Activated CD8-positive, alpha-beta memory T cell treated with anti-CD3 and anti-CD28 coated beads, Interleukin-2, amount 10 ng/mL, durations not matched to agents 7 days and 5 days (primary cell): ENCODE measurements around the gene E2F4. TPM values are rescaled to one million over a fixed set of nuclear protein-coding genes. Genes with fewer than 3 reads are reported as not detected.

Source experiments
- ATAC-seq: fragments of 150-1000 bp; cut with Tn5 transposase; one replicate; pipeline ENCODE4 v1.10.0; 2021; ENCODE audit warnings: moderate library complexity
- CTCF ChIA-PET: fragments of 350-600 bp; sonication (Branson Sonifier 250); formaldehyde crosslinking; loops from one replicate; lab custom pipeline; 2021; ENCODE audit warnings: antibody characterized with exemption; lab: Charles Lee
- DNase-seq: peaks from one replicate; pipeline ENCODE4 v3.0.0-alpha.2; 2020
- H3K27ac Mint-ChIP-seq: one replicate; pipeline ENCODE4 v1.8.0; 2021; ENCODE audit warnings: mild to moderate bottlenecking, mixed read lengths
- H3K27me3 Mint-ChIP-seq: one replicate; pipeline ENCODE4 v1.8.0; 2021; ENCODE audit warnings: mixed read lengths
- H3K36me3 Mint-ChIP-seq: one replicate; pipeline ENCODE4 v1.8.0; 2021; ENCODE audit warnings: mild to moderate bottlenecking, mixed read lengths
- H3K4me1 Mint-ChIP-seq: one replicate; pipeline ENCODE4 v1.8.0; 2021; ENCODE audit warnings: mixed read lengths
- H3K4me3 Mint-ChIP-seq: one replicate; pipeline ENCODE4 v1.8.0; 2021; ENCODE audit warnings: mild to moderate bottlenecking, moderate library complexity, mixed read lengths
- H3K9me3 Mint-ChIP-seq: one replicate; pipeline ENCODE4 v1.8.0; 2022; ENCODE audit warnings: low read depth, mixed read lengths
- total RNA-seq, 2 experiments: library from RNA; stranded (reverse); gene quantifications; one replicate each; pipeline ENCODE4 v1.2.3, GENCODE V29; 2021

Gene E2F4
- total RNA-seq, 2 experiments from 2014 or later = 147 to 148 TPM

- CTCF ChIA-PET = interaction anchor here (1.1 kb wide), 1 partner anchor 603 kb away, joined by 3 read pairs; no protein-coding TSS in a partner anchor
- Mint-ChIP-seq H3K27ac (no peak overlapping the region), H3K4me3 (no peak overlapping the region), H3K4me1 (no peaks in the 10 kb centered on the region), H3K36me3 (no peaks in the 10 kb centered on the region), H3K27me3 (no peaks in the 10 kb centered on the region), H3K9me3 (no peaks in the 10 kb centered on the region)
- DNase-seq (no peak), ATAC-seq (no peak)
These were observed 20.8 kb downstream of the E2F4 start for GRCh38 chr16:67212766-67213165.

- no peak for DNase-seq
- H3K4me3 Mint-ChIP-seq = no peak overlapping the region
- no peaks in the 10 kb centered on the region for H3K27me3 Mint-ChIP-seq
- CTCF ChIA-PET = interaction anchor here (1.1 kb wide), 1 partner anchor 603 kb away, joined by 3 read pairs; no protein-coding TSS in a partner anchor
- no peak for ATAC-seq
- H3K4me1 Mint-ChIP-seq = no peaks in the 10 kb centered on the region
- no peaks in the 10 kb centered on the region for H3K36me3 Mint-ChIP-seq
- H3K9me3 Mint-ChIP-seq = no peaks in the 10 kb centered on the region
- H3K27ac Mint-ChIP-seq = no peak overlapping the region
These were observed 21.5 kb downstream of the E2F4 start for GRCh38 chr16:67213197-67214019.

- DNase-seq (no peak), ATAC-seq (no peak)
- CTCF ChIA-PET = no interaction called here
- no peaks in the 10 kb centered on the region for H3K9me3 Mint-ChIP-seq
- H3K4me3 Mint-ChIP-seq = no peak overlapping the region
- H3K4me1 Mint-ChIP-seq = no peaks in the 10 kb centered on the region
- no peaks in the 10 kb centered on the region for H3K27me3 Mint-ChIP-seq
- no peaks in the 10 kb centered on the region for H3K36me3 Mint-ChIP-seq
- no peak overlapping the region for H3K27ac Mint-ChIP-seq
These were observed 23.8 kb downstream of the E2F4 start for GRCh38 chr16:67215706-67216105.

- H3K36me3 Mint-ChIP-seq = no peaks in the 10 kb centered on the region
- H3K27ac Mint-ChIP-seq = no peak overlapping the region
- no peak for ATAC-seq
- CTCF ChIA-PET = interaction anchor here (1.5 kb wide), 1 partner anchor 10 kb away, joined by 3 read pairs; the partner anchor contains the start of gene TMEM208
- no peaks in the 10 kb centered on the region for H3K27me3 Mint-ChIP-seq
- no peak for DNase-seq
- H3K4me3 Mint-ChIP-seq = no peak overlapping the region
- no peaks in the 10 kb centered on the region for H3K9me3 Mint-ChIP-seq
- H3K4me1 Mint-ChIP-seq = no peaks in the 10 kb centered on the region
These were observed 24.9 kb downstream of the E2F4 start for GRCh38 chr16:67216612-67217490.

GRCh38 chr16:67223992-67224391, 32.0 kb downstream of the E2F4 start:
- Mint-ChIP-seq H3K9me3 (no peaks in the 10 kb centered on the region), H3K4me3 (no peak overlapping the region), H3K27ac (peak overlapping the region; percentile 13), H3K27me3 (no peaks in the 10 kb centered on the region), H3K36me3 (peaks cover 3% of the 10 kb centered on the region), H3K4me1 (peaks cover 50% of the 10 kb centered on the region)
- CTCF ChIA-PET = interaction anchor here (1.0 to 1.5 kb wide), 4 partner anchors 12 to 69 kb away, joined by 3 to 4 read pairs (median 4); no protein-coding TSS in a partner anchor
- no peak for ATAC-seq
- no peak for DNase-seq

- ATAC-seq (no peak), DNase-seq (no peak)
- H3K27me3 Mint-ChIP-seq = no peaks in the 10 kb centered on the region
- H3K27ac Mint-ChIP-seq = peak overlapping the region; percentile 96
- CTCF ChIA-PET = interaction anchor here (0.8 to 3.2 kb wide), 19 partner anchors 8 to 279 kb away, joined by 3 to 41 read pairs (median 3); partner anchors contain the start of genes ATP6V0D1, E2F4, FBXL8 and FHOD1
- no peaks in the 10 kb centered on the region for H3K9me3 Mint-ChIP-seq
- H3K4me3 Mint-ChIP-seq = peak overlapping the region; percentile 98
- peaks cover 50% of the 10 kb centered on the region for H3K4me1 Mint-ChIP-seq
- peaks cover 18% of the 10 kb centered on the region for H3K36me3 Mint-ChIP-seq
These were observed 34.4 kb downstream of the E2F4 start for GRCh38 chr16:67226295-67226803.

GRCh38 chr16:67226804-67227566, 35.0 kb downstream of the E2F4 start, which contains the start of gene TMEM208:
Gene TMEM208, plus strand, starts transcription at chr16:67227130. Its CDS starts 89 bp downstream, at chr16:67227219.
- CTCF ChIA-PET = interaction anchor here (0.8 to 3.2 kb wide), 21 partner anchors 9 to 280 kb away, joined by 3 to 41 read pairs (median 3); partner anchors contain the start of genes ATP6V0D1, E2F4, ELMO3 and FBXL8
- H3K9me3 Mint-ChIP-seq = no peaks in the 10 kb centered on the region
- peaks cover 50% of the 10 kb centered on the region for H3K4me1 Mint-ChIP-seq
- H3K36me3 Mint-ChIP-seq = peaks cover 24% of the 10 kb centered on the region
- peak within 1 kb of the TSS; percentile 96 for H3K27ac Mint-ChIP-seq
- ATAC-seq (peak; percentile 98), DNase-seq (peak; percentile 100)
- H3K4me3 Mint-ChIP-seq = peak within 1 kb of the TSS; percentile 98
- H3K27me3 Mint-ChIP-seq = no peaks in the 10 kb centered on the region

- H3K4me3 Mint-ChIP-seq = peak overlapping the region; percentile 98
- ATAC-seq (no peak), DNase-seq (no peak)
- no peaks in the 10 kb centered on the region for H3K9me3 Mint-ChIP-seq
- no peaks in the 10 kb centered on the region for H3K27me3 Mint-ChIP-seq
- H3K4me1 Mint-ChIP-seq = peaks cover 50% of the 10 kb centered on the region
- H3K36me3 Mint-ChIP-seq = peaks cover 27% of the 10 kb centered on the region
- H3K27ac Mint-ChIP-seq = peak overlapping the region; percentile 96
- CTCF ChIA-PET = interaction anchor here (0.8 to 3.2 kb wide), 13 partner anchors 9 to 278 kb away, joined by 3 to 41 read pairs (median 5); partner anchors contain the start of genes E2F4, ELMO3, FBXL8 and FHOD1
These were observed 35.6 kb downstream of the E2F4 start for GRCh38 chr16:67227567-67227921.

GRCh38 chr16:67228034-67228785, 36.3 kb downstream of the E2F4 start:
- Mint-ChIP-seq H3K27ac (peak overlapping the region; percentile 96), H3K4me1 (peaks cover 50% of the 10 kb centered on the region), H3K4me3 (peak overlapping the region; percentile 98), H3K27me3 (no peaks in the 10 kb centered on the region), H3K9me3 (no peaks in the 10 kb centered on the region), H3K36me3 (peaks cover 29% of the 10 kb centered on the region)
- no peak for DNase-seq
- no peak for ATAC-seq
- CTCF ChIA-PET = interaction anchor here (1.6 to 3.2 kb wide), 6 partner anchors 8 to 43 kb away, joined by 4 to 41 read pairs (median 8); partner anchors contain the start of genes E2F4, ELMO3 and FHOD1

- H3K27ac Mint-ChIP-seq = no peak overlapping the region
- no peaks in the 10 kb centered on the region for H3K9me3 Mint-ChIP-seq
- ATAC-seq = no peak
- H3K4me1 Mint-ChIP-seq = peaks cover 44% of the 10 kb centered on the region
- H3K4me3 Mint-ChIP-seq = no peak overlapping the region
- DNase-seq = no peak
- H3K27me3 Mint-ChIP-seq = no peaks in the 10 kb centered on the region
- H3K36me3 Mint-ChIP-seq = peaks cover 29% of the 10 kb centered on the region
- CTCF ChIA-PET = interaction anchor here (3.2 kb wide), 1 partner anchor 17 kb away, joined by 41 read pairs; the partner anchor contains the start of gene FHOD1
These were observed 37.0 kb downstream of the E2F4 start for GRCh38 chr16:67228905-67229304.

- peaks cover 33% of the 10 kb centered on the region for H3K4me1 Mint-ChIP-seq
- DNase-seq = no peak
- no peak for ATAC-seq
- H3K4me3 Mint-ChIP-seq = no peak overlapping the region
- no peaks in the 10 kb centered on the region for H3K27me3 Mint-ChIP-seq
- H3K36me3 Mint-ChIP-seq = peaks cover 29% of the 10 kb centered on the region
- CTCF ChIA-PET = no interaction called here
- H3K9me3 Mint-ChIP-seq = no peaks in the 10 kb centered on the region
- H3K27ac Mint-ChIP-seq = no peak overlapping the region
These were observed 38.2 kb downstream of the E2F4 start for GRCh38 chr16:67229906-67230808.
